Neural progenitor cell (in vitro differentiated cells): Measurements from ENCODE around the gene SLC25A26.

ENCODE experiments used
- EZH2 ChIP-seq: fragments of 200-600 bp; sonication (generic); IDR thresholded peaks from 2 replicates; pipeline ENCODE4 v1.6.1; 2017; ENCODE audit warnings: antibody characterized with exemption, mild to moderate bottlenecking, moderate library complexity
- EZH2phosphoT487 ChIP-seq: fragments of 200-600 bp; sonication (generic); IDR thresholded peaks from 2 replicates; pipeline ENCODE4 v1.6.1; 2017; ENCODE audit warnings: antibody characterized with exemption
- TF ChIP-seq, protein P1 (sequence below): fragments of 200-600 bp; sonication (generic); IDR thresholded peaks from 2 replicates; pipeline ENCODE4 v1.5.1; 2017; ENCODE audit warnings: antibody characterized with exemption, mild to moderate bottlenecking

DNA sequence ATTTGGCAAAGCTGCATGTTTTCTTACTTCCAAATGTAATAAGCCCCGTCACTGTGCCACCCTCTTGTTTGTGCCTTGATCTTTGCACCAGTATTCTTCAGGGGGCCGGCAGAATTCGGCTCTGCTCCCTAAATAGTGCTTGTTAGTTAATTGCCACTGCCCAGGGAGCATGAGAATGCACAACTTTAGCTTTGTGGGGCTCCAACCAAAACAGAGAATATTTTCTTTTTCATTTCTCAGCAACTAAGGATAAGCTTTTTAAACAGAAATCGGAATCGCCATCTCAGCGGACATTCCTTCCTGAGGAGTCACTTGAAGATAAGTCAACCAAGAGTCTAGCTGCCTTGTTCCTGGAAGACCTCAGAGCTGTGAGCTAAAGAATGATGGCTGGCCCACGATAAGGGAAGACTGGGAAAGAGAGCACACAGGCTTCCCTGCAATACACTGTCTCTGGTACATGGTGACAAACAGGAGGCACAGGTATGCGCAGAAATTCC is 174.0 kb downstream of the SLC25A26 start:
- TF ChIP-seq, protein P1, sequence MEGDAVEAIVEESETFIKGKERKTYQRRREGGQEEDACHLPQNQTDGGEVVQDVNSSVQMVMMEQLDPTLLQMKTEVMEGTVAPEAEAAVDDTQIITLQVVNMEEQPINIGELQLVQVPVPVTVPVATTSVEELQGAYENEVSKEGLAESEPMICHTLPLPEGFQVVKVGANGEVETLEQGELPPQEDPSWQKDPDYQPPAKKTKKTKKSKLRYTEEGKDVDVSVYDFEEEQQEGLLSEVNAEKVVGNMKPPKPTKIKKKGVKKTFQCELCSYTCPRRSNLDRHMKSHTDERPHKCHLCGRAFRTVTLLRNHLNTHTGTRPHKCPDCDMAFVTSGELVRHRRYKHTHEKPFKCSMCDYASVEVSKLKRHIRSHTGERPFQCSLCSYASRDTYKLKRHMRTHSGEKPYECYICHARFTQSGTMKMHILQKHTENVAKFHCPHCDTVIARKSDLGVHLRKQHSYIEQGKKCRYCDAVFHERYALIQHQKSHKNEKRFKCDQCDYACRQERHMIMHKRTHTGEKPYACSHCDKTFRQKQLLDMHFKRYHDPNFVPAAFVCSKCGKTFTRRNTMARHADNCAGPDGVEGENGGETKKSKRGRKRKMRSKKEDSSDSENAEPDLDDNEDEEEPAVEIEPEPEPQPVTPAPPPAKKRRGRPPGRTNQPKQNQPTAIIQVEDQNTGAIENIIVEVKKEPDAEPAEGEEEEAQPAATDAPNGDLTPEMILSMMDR, result no peak
- TF ChIP-seq EZH2 (no peak), EZH2phosphoT487 (no peak)
